ENCODE results near the gene SBNO2. TPM values are rescaled to one million over a fixed set of nuclear protein-coding genes. Genes with fewer than 3 reads are reported as not detected.

The SBNO2 gene, protein sequence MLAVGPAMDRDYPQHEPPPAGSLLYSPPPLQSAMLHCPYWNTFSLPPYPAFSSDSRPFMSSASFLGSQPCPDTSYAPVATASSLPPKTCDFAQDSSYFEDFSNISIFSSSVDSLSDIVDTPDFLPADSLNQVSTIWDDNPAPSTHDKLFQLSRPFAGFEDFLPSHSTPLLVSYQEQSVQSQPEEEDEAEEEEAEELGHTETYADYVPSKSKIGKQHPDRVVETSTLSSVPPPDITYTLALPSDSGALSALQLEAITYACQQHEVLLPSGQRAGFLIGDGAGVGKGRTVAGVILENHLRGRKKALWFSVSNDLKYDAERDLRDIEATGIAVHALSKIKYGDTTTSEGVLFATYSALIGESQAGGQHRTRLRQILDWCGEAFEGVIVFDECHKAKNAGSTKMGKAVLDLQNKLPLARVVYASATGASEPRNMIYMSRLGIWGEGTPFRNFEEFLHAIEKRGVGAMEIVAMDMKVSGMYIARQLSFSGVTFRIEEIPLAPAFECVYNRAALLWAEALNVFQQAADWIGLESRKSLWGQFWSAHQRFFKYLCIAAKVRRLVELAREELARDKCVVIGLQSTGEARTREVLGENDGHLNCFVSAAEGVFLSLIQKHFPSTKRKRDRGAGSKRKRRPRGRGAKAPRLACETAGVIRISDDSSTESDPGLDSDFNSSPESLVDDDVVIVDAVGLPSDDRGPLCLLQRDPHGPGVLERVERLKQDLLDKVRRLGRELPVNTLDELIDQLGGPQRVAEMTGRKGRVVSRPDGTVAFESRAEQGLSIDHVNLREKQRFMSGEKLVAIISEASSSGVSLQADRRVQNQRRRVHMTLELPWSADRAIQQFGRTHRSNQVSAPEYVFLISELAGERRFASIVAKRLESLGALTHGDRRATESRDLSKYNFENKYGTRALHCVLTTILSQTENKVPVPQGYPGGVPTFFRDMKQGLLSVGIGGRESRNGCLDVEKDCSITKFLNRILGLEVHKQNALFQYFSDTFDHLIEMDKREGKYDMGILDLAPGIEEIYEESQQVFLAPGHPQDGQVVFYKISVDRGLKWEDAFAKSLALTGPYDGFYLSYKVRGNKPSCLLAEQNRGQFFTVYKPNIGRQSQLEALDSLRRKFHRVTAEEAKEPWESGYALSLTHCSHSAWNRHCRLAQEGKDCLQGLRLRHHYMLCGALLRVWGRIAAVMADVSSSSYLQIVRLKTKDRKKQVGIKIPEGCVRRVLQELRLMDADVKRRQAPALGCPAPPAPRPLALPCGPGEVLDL (N-terminal part only)
- total RNA-seq = 91.6 TPM
- long read RNA-seq, full-length matches to known transcripts = 7 of 44 reads
- long read RNA-seq, partial matches to known transcripts = 15 of 44 reads
- long read RNA-seq, other reads (novel, unspliced or antisense) = 22 of 44 reads

DNA sequence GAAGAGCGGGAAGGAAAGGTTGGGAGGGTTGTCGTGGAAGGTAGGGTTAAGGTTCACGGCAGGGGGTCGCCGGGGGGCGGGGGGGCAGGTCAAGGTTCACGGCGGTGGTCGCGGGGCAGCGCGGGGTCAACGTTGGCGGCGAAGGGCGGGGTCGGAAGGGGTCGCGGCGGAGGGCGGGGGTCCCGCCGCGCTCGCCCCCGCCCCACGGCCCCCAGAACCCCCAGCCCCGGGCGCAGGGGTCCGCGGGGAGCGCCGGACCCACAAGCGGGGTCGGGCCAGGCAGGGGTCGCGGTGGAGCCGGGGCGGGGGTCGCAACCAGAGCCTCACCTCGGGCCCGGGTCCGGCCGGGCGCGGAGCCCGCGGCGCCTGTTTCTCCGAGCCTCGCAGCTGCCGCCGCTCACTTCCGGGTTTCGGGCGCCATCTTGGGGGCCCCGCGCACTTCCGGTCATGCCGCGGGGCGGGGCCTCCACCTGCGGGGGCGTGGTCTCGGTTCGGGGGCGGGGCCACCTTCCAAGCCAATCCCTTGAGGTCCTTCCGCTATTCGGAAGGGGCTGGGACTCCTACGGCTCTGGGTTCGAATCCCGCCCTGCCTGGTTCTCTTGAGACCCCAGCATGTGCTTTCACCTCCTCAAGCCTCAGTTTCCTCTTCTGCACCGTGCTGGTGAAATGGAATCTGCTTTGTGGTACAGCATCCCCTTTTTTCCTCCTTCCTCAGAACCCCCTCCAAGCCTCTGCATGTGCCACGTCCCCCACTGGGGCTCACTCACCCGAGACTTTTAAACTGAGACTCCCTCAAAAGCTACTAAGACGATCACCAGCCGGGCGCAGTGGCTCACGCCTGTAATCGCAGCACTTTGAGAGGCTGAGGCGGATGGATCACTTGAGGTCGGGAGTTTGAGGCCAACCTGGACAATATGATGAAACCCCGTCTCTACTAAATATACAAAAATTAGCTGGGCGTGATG is at the start of gene SBNO2:
SBNO2 (minus strand) TSS at position 424 of the 965 bp plus-strand sequence. CDS start 19,992 bp downstream, outside the sequence.
- no peaks in the 10 kb centered on the region for H3K36me3 ChIP-seq
- H3K4me1 ChIP-seq = peaks cover 61% of the 10 kb centered on the region
- intact Hi-C loops (cut with DNase I) = no loop called here
- ATAC-seq (peak; percentile 81 to 85), DNase-seq (peak; percentile 90)
- peak within 1 kb of the TSS; percentile 79 for H3K4me3 ChIP-seq
- no peaks in the 10 kb centered on the region for H3K9me3 ChIP-seq
- TF ChIP-seq, protein P1, sequence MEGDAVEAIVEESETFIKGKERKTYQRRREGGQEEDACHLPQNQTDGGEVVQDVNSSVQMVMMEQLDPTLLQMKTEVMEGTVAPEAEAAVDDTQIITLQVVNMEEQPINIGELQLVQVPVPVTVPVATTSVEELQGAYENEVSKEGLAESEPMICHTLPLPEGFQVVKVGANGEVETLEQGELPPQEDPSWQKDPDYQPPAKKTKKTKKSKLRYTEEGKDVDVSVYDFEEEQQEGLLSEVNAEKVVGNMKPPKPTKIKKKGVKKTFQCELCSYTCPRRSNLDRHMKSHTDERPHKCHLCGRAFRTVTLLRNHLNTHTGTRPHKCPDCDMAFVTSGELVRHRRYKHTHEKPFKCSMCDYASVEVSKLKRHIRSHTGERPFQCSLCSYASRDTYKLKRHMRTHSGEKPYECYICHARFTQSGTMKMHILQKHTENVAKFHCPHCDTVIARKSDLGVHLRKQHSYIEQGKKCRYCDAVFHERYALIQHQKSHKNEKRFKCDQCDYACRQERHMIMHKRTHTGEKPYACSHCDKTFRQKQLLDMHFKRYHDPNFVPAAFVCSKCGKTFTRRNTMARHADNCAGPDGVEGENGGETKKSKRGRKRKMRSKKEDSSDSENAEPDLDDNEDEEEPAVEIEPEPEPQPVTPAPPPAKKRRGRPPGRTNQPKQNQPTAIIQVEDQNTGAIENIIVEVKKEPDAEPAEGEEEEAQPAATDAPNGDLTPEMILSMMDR (IDR thresholded peaks at IDR 0.05) = no peak
- no peaks in the 10 kb centered on the region for H3K27me3 ChIP-seq (ENCODE audit: low read depth)
- peak within 1 kb of the TSS; percentile 96 for H3K27ac ChIP-seq

GRCh38 chr19:1223018-1223855 is 49.2 kb upstream of the SBNO2 start:
- Histone ChIP-seq H3K9me3 (no peaks in the 10 kb centered on the region), H3K4me1 (peaks cover 6% of the 10 kb centered on the region), H3K4me3 (no peak overlapping the region), H3K27me3 (ENCODE audit: low read depth) (no peaks in the 10 kb centered on the region), H3K36me3 (peaks cover 85% of the 10 kb centered on the region), H3K27ac (no peak overlapping the region)
- intact Hi-C loops (cut with DNase I) = no loop called here
- TF ChIP-seq, protein P1 (IDR thresholded peaks at IDR 0.05) = peak; percentile 28
- DNase-seq = no peak
- ATAC-seq = no peak

DNA sequence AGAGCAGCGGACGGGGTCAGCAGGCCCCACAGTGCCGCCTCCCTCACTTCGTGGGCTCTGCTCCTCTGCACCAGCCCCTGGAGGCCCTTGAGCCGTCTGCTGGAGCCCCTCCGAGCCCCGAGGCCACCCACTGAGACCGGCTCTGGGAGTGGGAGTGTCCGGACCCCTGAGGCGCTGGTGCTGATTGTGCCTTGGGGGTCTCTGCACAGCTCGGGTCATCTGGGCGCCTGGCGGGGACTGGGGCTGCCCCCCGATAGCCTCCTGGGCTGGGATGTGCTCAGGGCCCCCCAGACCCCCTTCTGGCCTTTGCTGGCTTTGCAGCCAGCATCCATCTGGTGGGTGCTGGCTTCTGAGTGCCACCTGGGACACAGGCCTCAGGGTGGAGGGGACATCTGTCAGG is 48.3 kb upstream of the SBNO2 start:
- H3K4me3 ChIP-seq = no peak overlapping the region
- H3K9me3 ChIP-seq = no peaks in the 10 kb centered on the region
- ATAC-seq (no peak), DNase-seq (no peak)
- intact Hi-C loops (cut with DNase I) = no loop called here
- TF ChIP-seq, protein P1 (IDR thresholded peaks at IDR 0.05) = no peak
- no peak overlapping the region for H3K27ac ChIP-seq
- H3K27me3 ChIP-seq (ENCODE audit: low read depth) = no peaks in the 10 kb centered on the region
- peaks cover 77% of the 10 kb centered on the region for H3K36me3 ChIP-seq
- H3K4me1 ChIP-seq = peaks cover 6% of the 10 kb centered on the region

- Histone ChIP-seq H3K4me1 (peaks cover 11% of the 10 kb centered on the region), H3K27me3 (ENCODE audit: low read depth) (no peaks in the 10 kb centered on the region), H3K36me3 (peaks cover 72% of the 10 kb centered on the region), H3K9me3 (no peaks in the 10 kb centered on the region), H3K4me3 (no peak overlapping the region), H3K27ac (no peak overlapping the region)
- intact Hi-C loops (cut with DNase I) = no loop called here
- DNase-seq (no peak), ATAC-seq (no peak)
- TF ChIP-seq, protein P1 (IDR thresholded peaks at IDR 0.05) = no peak
These were observed 47.8 kb upstream of the SBNO2 start for GRCh38 chr19:1221904-1222255.
